ENCODE measurements around the gene PDCD4. TPM values are rescaled to one million over a fixed set of nuclear protein-coding genes. Genes with fewer than 3 reads are reported as not detected.

PDCD4 gene
- total and polyA plus RNA-seq, 2 of the 4 experiments (the other 2 are of a cell fraction), result 10.9 to 49.7 TPM

DNA sequence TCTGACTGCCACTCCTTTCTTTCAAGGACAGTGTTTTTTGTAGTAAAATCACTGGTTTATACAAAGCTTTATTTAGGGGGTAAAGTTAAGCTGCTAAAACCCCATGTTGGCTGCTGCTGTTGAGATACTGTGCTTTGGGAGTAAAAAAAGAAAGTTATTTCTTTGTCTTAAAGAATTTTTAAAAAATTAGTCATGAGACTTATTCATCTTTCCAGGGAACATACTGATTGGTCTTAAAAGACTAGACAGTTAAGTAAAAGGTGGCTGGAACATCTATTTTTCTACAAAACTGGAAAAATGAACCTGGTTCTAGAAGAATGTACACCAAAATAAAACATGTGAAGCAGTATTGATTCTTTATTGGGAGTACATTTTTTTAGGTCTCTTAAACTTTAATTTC lies 26.7 kb downstream of the PDCD4 start:
- ATAC-seq (ENCODE audit: low read depth) (no peak; the same call in 1 of the 2 replicates), DNase-seq (peak; percentile 23)
- H3K14ac ChIP-seq (replicated peaks; ENCODE audit: low read depth, low read length), result no peak overlapping the region
- H3K27me3 ChIP-seq (ENCODE audit: control insufficient read depth, insufficient read depth, low read length), result no peaks in the 10 kb centered on the region
- peak overlapping the region; percentile 56; the same call in 1 of the 2 replicates for H4K5ac ChIP-seq (ENCODE audit: low read depth, low read length)
- no peak overlapping the region for H3K27ac ChIP-seq (ENCODE audit: insufficient read depth, low read length)
- peaks cover 5% of the 10 kb centered on the region; the same call in 1 of the 2 replicates for H3K9me1 ChIP-seq (ENCODE audit: insufficient read depth, low read length)
- H3K4me2 ChIP-seq (ENCODE audit: low read depth, low read length), result no peak overlapping the region
- no peak overlapping the region for H3K56ac ChIP-seq (ENCODE audit: extremely low read depth, insufficient read depth, low read length)
- TSS peak; percentile 72 for BruUV-seq (replicated peaks)
- H3K9ac ChIP-seq (ENCODE audit: low read depth, low read length), result no peak overlapping the region
- H2AK9ac ChIP-seq (replicated peaks; ENCODE audit: low read depth, low read length, poor library complexity), result no peak overlapping the region
- ChIA-PET POLR2A (ENCODE audit: unreplicated experiment) (interaction anchor here (0.5 kb wide), 1 partner anchor 251 kb away, joined by 3 read pairs; no protein-coding TSS in a partner anchor), CTCF (interaction anchor here (0.6 to 1.4 kb wide), 3 partner anchors 18 to 1239 kb away, joined by 3 to 4 read pairs (median 4); no protein-coding TSS in a partner anchor)
- no peaks in the 10 kb centered on the region for H3K9me3 ChIP-seq (ENCODE audit: control insufficient read depth, insufficient read depth, low read length)
- dilution Hi-C loops (cut with HindIII; ENCODE audit: low sequenced_read_pairs, unreplicated experiment), result no loop called here
- H3K18ac ChIP-seq (ENCODE audit: low read depth, low read length), result no peak overlapping the region
- TF ChIP-seq, protein P1, sequence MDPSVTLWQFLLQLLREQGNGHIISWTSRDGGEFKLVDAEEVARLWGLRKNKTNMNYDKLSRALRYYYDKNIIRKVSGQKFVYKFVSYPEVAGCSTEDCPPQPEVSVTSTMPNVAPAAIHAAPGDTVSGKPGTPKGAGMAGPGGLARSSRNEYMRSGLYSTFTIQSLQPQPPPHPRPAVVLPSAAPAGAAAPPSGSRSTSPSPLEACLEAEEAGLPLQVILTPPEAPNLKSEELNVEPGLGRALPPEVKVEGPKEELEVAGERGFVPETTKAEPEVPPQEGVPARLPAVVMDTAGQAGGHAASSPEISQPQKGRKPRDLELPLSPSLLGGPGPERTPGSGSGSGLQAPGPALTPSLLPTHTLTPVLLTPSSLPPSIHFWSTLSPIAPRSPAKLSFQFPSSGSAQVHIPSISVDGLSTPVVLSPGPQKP (IDR thresholded peaks at IDR 0.05; ENCODE audit: borderline replicate concordance, low read depth, low read length), result no peak
- TF ChIP-seq, protein P2, sequence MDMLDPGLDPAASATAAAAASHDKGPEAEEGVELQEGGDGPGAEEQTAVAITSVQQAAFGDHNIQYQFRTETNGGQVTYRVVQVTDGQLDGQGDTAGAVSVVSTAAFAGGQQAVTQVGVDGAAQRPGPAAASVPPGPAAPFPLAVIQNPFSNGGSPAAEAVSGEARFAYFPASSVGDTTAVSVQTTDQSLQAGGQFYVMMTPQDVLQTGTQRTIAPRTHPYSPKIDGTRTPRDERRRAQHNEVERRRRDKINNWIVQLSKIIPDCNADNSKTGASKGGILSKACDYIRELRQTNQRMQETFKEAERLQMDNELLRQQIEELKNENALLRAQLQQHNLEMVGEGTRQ (IDR thresholded peaks at IDR 0.05; ENCODE audit: low read depth, low read length), result no peak
- TF ChIP-seq CHD1 (IDR thresholded peaks at IDR 0.05; ENCODE audit: low read depth, low read length) (no peak), RAD21 (IDR thresholded peaks at IDR 0.05; ENCODE audit: low read length) (no peak), NFE2L2 (IDR thresholded peaks at IDR 0.05; ENCODE audit: low read depth, low read length) (no peak), MXI1 (IDR thresholded peaks at IDR 0.05; ENCODE audit: borderline replicate concordance, low read depth, low read length) (no peak), RCOR1 (IDR thresholded peaks at IDR 0.05; ENCODE audit: insufficient replicate concordance, low read length) (no peak), RFX5 (IDR thresholded peaks at IDR 0.05; ENCODE audit: low read depth, low read length) (no peak)
- TF ChIP-seq, protein P3, sequence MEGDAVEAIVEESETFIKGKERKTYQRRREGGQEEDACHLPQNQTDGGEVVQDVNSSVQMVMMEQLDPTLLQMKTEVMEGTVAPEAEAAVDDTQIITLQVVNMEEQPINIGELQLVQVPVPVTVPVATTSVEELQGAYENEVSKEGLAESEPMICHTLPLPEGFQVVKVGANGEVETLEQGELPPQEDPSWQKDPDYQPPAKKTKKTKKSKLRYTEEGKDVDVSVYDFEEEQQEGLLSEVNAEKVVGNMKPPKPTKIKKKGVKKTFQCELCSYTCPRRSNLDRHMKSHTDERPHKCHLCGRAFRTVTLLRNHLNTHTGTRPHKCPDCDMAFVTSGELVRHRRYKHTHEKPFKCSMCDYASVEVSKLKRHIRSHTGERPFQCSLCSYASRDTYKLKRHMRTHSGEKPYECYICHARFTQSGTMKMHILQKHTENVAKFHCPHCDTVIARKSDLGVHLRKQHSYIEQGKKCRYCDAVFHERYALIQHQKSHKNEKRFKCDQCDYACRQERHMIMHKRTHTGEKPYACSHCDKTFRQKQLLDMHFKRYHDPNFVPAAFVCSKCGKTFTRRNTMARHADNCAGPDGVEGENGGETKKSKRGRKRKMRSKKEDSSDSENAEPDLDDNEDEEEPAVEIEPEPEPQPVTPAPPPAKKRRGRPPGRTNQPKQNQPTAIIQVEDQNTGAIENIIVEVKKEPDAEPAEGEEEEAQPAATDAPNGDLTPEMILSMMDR (conservative IDR thresholded peaks at IDR 0.05; ENCODE audit: low read depth, low read length), result no peak
- no peak overlapping the region for H4K8ac ChIP-seq (ENCODE audit: low read depth in 2 of 2, low read length in 2 of 2)
- H4K20me1 ChIP-seq (ENCODE audit: insufficient read depth, low read length), result no peaks in the 10 kb centered on the region
- H3K4me1 ChIP-seq (ENCODE audit: control insufficient read depth, insufficient read depth, low read length), result peaks cover 9% of the 10 kb centered on the region
- no peak overlapping the region for H3K4ac ChIP-seq (ENCODE audit: low read depth, low read length)
- H3K36me3 ChIP-seq (ENCODE audit: control insufficient read depth, insufficient read depth, low read length), result peaks cover 14% of the 10 kb centered on the region
- no peak overlapping the region for H2AFZ ChIP-seq (replicated peaks; ENCODE audit: low read length, poor library complexity)
- intact Hi-C loops (cut with micrococcal nuclease), result loop anchor here (10.0 kb wide), 1 partner anchor 584 kb away; no protein-coding TSS in a partner anchor
- no peak overlapping the region for H3K4me3 ChIP-seq (ENCODE audit: insufficient read depth, low read depth, low read length)
- no peak overlapping the region for H2BK120ac ChIP-seq (ENCODE audit: low read depth, low read length)
- H3K23ac ChIP-seq (ENCODE audit: low read depth, low read length), result no peak overlapping the region
- no peak overlapping the region for H4K91ac ChIP-seq (ENCODE audit: insufficient read depth, low read depth, low read length)
- no peak overlapping the region for H2AK5ac ChIP-seq (ENCODE audit: low read depth, low read length)
- H2BK5ac ChIP-seq (ENCODE audit: low read depth, low read length, poor library complexity, severe bottlenecking), result peak overlapping the region; percentile 68
- no peak overlapping the region for H2BK15ac ChIP-seq (ENCODE audit: low read depth, low read length)
- H3K79me1 ChIP-seq (ENCODE audit: low read depth in 1 of 2, low read length in 2 of 2), result peaks cover 10 to 11% of the 10 kb centered on the region in 2 experiments; a peak in 3 of 4 replicates
- in situ Hi-C loops (cut with MboI; ENCODE audit: low sequenced_read_pairs), result loop anchor here (10.0 kb wide), 1 partner anchor 154 kb away; no protein-coding TSS in a partner anchor
- no peak overlapping the region for H2BK20ac ChIP-seq (ENCODE audit: low read depth, low read length)

Measured in IMR-90 (cell line).